MG63 (cell line): ENCODE data around the gene KRTAP9-3. TPM values are rescaled to one million over a fixed set of nuclear protein-coding genes. Genes with fewer than 3 reads are reported as not detected.
"Not testable (repeated sequence)": the region's sequence is repeated elsewhere in the genome, so short reads cannot be mapped to it uniquely, and the experiment has no call there.

Experiments
- DNase-seq: peaks from one replicate; pipeline ENCODE4 v3.0.0-alpha.2; 2020
- H3K27me3 ChIP-seq: fragments of 250-450 bp; sonication (Bioruptor Pico); 2 replicates; pipeline ENCODE4 v1.5.1; 2020; ENCODE audit warnings: mild to moderate bottlenecking, moderate library complexity
- H3K36me3 ChIP-seq: fragments of 250-450 bp; sonication (Bioruptor Pico); 2 replicates; pipeline ENCODE4 v1.5.1; 2020; ENCODE audit warnings: mild to moderate bottlenecking, moderate library complexity
- H3K4me3 ChIP-seq: fragments of 250-450 bp; sonication (Bioruptor Pico); 2 replicates; pipeline ENCODE4 v1.5.1; 2020; ENCODE audit warnings: mild to moderate bottlenecking, moderate library complexity
- H3K9me3 ChIP-seq: fragments of 250-450 bp; sonication (Bioruptor Pico); 2 replicates; pipeline ENCODE4 v1.5.1; 2020; ENCODE audit warnings: mild to moderate bottlenecking, moderate library complexity
- total RNA-seq: library from RNA; depleted of rRNA; stranded (reverse); fragments of >200 nt; shearing (Covaris generic); gene quantifications from 2 replicates; pipeline ENCODE4 v1.2.3, GENCODE V29; 2014; ENCODE audit warnings: low replicate concordance; rRNA removed

Gene KRTAP9-3
- not detected in 2 replicates for total RNA-seq

- not testable (repeated sequence) for H3K27me3 ChIP-seq, DNase-seq, H3K4me3 ChIP-seq, H3K36me3 ChIP-seq, H3K9me3 ChIP-seq
Measured at GRCh38 chr17:41232399-41233105, at the start of gene KRTAP9-3. Gene KRTAP9-3 (plus strand): TSS chr17:41232449. CDS start chr17:41232502, 53 bp downstream.

DNA sequence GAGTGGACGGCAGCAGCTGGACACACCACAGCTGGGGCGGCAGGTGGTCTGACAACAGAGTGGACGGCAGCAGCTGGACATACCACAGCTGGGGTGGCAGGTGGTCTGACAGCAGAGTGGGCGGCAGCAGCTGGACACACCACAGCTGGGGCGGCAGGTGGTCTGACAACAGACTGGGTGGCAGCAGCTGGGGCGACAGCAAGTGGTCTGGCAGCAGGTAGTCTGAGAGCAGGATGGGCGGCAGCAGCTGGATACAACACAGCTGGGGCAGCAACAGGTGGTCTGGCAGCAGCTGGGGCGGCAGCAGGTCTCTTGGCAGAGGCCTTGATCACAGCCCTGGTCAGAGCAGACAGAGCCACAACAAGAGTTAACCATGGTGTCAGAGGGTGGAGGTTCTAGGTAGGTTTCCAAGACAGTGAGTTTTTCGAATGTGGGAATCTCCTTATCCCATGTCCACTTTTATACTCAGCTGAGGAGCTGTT lies 47.7 kb upstream of the KRTAP9-3 start, which contains the start of gene KRTAP4-1:
Gene KRTAP4-1 (minus strand): TSS at position 432 of the 482 bp plus-strand sequence. CDS start 57 bp downstream, at position 375.
- DNase-seq = no peak
- H3K27me3 ChIP-seq = no peaks in the 10 kb centered on the region
- H3K9me3 ChIP-seq = no peaks in the 10 kb centered on the region
- no peak within 1 kb of the TSS for H3K4me3 ChIP-seq
- H3K36me3 ChIP-seq = no peaks in the 10 kb centered on the region

DNA sequence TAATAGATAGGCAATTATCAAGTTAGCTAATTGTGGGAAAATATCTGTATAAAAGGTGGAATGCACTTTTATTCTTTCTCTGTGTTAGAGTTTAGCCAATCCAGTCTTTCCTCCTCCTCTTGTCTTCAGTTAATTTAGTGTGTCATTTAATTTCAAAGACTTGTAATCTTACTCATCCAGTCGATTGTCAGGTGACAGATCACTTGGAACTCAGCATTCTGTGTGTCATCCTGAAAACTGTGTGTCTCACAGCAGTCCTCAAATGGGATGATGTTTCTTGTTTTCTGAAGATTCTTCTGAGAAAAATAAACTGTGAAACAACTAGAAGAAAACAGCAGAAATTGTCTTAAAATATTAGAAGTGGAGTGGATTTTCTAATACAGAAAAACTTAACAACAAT lies 47.2 kb upstream of the KRTAP9-3 start:
- no peak for DNase-seq
- H3K9me3 ChIP-seq = no peaks in the 10 kb centered on the region
- no peaks in the 10 kb centered on the region for H3K36me3 ChIP-seq
- no peaks in the 10 kb centered on the region for H3K27me3 ChIP-seq
- H3K4me3 ChIP-seq = no peak overlapping the region

DNA sequence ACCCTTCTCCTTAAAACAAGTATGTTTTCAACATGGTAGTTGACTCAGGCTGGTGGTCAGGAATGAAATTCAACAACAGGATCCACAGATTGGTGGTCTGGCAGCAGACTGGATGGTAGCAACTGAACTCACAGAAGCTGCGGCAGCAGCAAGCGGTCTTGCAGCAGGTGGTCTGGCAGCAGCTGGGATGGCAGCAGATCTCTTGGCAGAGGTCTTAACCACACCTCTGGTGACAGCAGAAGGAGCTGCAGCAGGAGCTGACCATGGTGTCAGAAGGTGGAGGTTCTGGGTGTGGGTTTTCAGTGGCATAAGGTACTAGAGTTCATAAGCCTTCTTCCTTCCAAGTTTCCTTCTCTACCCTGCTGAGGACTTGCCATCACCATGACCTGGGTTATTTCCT lies 45.4 kb upstream of the KRTAP9-3 start:
- no peak for DNase-seq
- Histone ChIP-seq H3K36me3 (no peaks in the 10 kb centered on the region), H3K4me3 (no peak overlapping the region), H3K27me3 (no peaks in the 10 kb centered on the region), H3K9me3 (no peaks in the 10 kb centered on the region)

DNA sequence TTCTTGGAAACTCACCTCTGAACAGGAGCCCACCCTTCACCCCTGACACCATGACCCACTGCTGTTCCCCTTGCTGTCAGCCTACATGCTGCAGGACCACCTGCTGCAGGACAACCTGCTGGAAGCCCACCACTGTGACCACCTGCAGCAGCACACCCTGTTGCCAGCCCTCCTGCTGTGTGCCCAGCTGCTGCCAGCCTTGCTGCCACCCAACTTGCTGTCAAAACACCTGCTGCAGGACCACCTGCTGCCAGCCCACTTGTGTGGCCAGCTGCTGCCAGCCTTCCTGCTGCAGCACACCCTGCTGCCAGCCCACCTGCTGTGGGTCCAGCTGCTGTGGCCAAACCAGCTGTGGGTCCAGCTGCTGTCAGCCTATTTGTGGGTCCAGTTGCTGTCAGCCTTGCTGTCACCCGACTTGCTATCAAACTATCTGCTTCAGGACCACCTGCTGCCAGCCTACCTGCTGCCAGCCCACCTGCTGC lies 42.4 kb upstream of the KRTAP9-3 start, which contains the start of gene KRTAP9-1:
Gene KRTAP9-1 (plus strand): TSS at position 51 of the 482 bp plus-strand sequence. CDS start 0 bp downstream, at position 51.
- not testable (repeated sequence) for H3K4me3 ChIP-seq, DNase-seq, H3K36me3 ChIP-seq, H3K9me3 ChIP-seq, H3K27me3 ChIP-seq

DNA sequence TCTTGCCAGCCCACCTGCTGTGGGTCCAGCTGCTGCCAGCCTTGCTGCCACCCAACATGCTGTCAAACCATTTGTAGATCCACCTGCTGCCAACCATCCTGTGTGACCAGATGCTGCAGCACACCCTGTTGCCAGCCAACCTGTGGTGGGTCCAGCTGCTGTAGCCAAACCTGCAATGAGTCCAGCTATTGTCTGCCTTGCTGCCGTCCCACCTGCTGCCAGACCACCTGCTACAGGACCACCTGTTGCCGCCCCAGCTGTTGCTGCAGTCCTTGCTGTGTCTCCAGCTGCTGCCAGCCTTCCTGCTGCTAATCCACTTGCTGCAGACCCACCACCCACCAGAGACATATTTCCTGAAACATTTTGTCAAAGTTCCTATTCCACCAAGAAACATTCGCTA lies 41.9 kb upstream of the KRTAP9-3 start:
- H3K4me3 ChIP-seq = no peak overlapping the region
- no peak for DNase-seq
- no peaks in the 10 kb centered on the region for H3K36me3 ChIP-seq
- H3K9me3 ChIP-seq = no peaks in the 10 kb centered on the region
- no peaks in the 10 kb centered on the region for H3K27me3 ChIP-seq

- no peak for DNase-seq
Measured at GRCh38 chr17:41196068-41196467, 36.2 kb upstream of the KRTAP9-3 start.

DNA sequence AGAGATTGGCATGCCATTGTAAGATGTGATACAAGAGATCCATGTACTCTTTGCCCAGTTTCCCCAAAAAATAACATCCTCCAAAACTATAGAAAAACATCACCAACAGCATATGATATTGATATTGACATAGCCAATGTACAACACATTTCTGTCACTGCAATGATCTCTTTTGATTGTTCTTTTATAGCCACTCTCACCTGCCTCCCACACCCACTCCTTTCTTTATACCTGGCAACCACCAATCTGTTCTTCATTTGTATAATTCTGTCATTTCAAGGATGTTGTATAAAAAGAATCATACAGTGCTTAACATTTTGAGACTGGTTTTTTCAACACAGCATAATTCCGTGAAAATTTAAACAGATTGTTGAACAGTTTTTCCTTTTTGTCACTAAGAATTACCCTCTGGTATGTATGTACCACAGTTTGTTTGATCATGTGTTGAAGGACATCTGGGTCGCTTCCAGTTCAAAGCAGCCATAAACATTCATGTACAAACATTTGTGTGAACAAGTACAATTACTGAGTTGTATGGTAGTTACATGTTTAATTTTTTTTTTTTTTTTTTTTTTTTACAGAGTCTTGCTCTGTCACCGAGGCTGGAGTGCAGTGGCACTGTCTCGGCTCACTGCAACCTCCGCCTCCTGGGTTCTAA lies 32.7 kb upstream of the KRTAP9-3 start:
- DNase-seq = no peak
- no peak overlapping the region for H3K4me3 ChIP-seq
- H3K9me3 ChIP-seq = peaks cover 3% of the 10 kb centered on the region
- no peaks in the 10 kb centered on the region for H3K36me3 ChIP-seq
- H3K27me3 ChIP-seq = no peaks in the 10 kb centered on the region

More at GRCh38 chr17:41196068-41196467, 36.2 kb upstream of the KRTAP9-3 start:
- Histone ChIP-seq H3K27me3 (no peaks in the 10 kb centered on the region), H3K36me3 (no peaks in the 10 kb centered on the region), H3K4me3 (no peak overlapping the region), H3K9me3 (peaks cover 3% of the 10 kb centered on the region)

GRCh38 chr17:41211845-41212466 lies 20.3 kb upstream of the KRTAP9-3 start:
- H3K4me3 ChIP-seq = no peak overlapping the region
- H3K27me3 ChIP-seq = no peaks in the 10 kb centered on the region
- H3K9me3 ChIP-seq = peaks cover 4% of the 10 kb centered on the region; the same call in 1 of the 2 replicates
- no peaks in the 10 kb centered on the region for H3K36me3 ChIP-seq
- DNase-seq = no peak

- Histone ChIP-seq H3K36me3 (no peaks in the 10 kb centered on the region), H3K27me3 (no peaks in the 10 kb centered on the region), H3K9me3 (peaks cover 3% of the 10 kb centered on the region; the same call in 1 of the 2 replicates), H3K4me3 (no peak overlapping the region)
- DNase-seq = peak; percentile 69
Measured at GRCh38 chr17:41212524-41213169, 19.6 kb upstream of the KRTAP9-3 start.

DNA sequence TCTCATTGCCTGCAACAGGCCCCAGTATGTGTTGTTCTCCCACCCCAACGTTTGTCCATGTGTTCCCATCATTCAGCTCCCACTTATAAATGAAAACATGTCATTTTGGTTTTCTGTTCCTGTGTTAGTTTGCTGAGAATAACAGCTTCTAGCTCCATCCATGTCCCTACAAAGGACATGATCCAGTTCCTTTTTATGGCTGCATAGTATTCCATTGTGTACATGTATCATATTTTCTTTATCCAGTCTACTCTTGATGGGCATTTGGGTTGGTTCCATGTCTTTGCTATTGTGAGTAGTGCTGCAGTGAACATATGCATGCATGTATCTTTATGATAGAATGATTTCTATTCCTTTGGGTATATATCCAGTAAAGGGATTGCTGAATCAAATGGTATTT lies 16.6 kb upstream of the KRTAP9-3 start:
- no peaks in the 10 kb centered on the region for H3K27me3 ChIP-seq
- no peaks in the 10 kb centered on the region for H3K36me3 ChIP-seq
- no peak for DNase-seq
- H3K4me3 ChIP-seq = no peak overlapping the region
- peaks cover 6% of the 10 kb centered on the region; the same call in 1 of the 2 replicates for H3K9me3 ChIP-seq

GRCh38 chr17:41223821-41224220 lies 8.4 kb upstream of the KRTAP9-3 start:
- Histone ChIP-seq H3K9me3 (peaks cover 3% of the 10 kb centered on the region; the same call in 1 of the 2 replicates), H3K36me3 (no peaks in the 10 kb centered on the region), H3K27me3 (no peaks in the 10 kb centered on the region), H3K4me3 (no peak overlapping the region)
- DNase-seq = no peak

- DNase-seq = no peak
- H3K9me3 ChIP-seq = no peaks in the 10 kb centered on the region; the same call in 1 of the 2 replicates
- H3K27me3 ChIP-seq = no peaks in the 10 kb centered on the region
- no peaks in the 10 kb centered on the region for H3K36me3 ChIP-seq
- H3K4me3 ChIP-seq = no peak overlapping the region
Measured at GRCh38 chr17:41226051-41226450, 6.2 kb upstream of the KRTAP9-3 start.

DNA sequence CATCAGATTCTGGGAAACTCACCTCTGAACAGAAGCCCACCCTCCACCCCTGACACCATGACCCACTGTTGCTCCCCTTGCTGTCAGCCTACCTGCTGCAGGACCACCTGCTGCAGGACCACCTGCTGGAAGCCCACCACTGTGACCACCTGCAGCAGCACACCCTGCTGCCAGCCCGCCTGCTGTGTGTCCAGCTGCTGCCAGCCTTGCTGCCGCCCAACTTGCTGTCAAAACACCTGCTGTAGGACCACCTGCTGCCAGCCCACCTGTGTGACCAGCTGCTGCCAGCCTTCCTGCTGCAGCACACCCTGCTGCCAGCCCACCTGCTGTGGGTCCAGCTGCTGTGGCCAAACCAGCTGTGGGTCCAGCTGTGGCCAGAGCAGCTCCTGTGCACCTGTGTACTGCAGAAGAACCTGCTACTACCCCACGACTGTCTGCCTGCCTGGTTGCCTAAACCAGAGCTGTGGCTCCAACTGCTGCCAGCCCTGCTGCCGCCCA lies 5.6 kb upstream of the KRTAP9-3 start, which contains the start of gene KRTAP9-2:
Gene KRTAP9-2 (plus strand): TSS at position 51 of the 498 bp plus-strand sequence. CDS start 7 bp downstream, at position 58.
- H3K36me3 ChIP-seq, DNase-seq, H3K27me3 ChIP-seq, H3K4me3 ChIP-seq, H3K9me3 ChIP-seq: not testable (repeated sequence)

DNA sequence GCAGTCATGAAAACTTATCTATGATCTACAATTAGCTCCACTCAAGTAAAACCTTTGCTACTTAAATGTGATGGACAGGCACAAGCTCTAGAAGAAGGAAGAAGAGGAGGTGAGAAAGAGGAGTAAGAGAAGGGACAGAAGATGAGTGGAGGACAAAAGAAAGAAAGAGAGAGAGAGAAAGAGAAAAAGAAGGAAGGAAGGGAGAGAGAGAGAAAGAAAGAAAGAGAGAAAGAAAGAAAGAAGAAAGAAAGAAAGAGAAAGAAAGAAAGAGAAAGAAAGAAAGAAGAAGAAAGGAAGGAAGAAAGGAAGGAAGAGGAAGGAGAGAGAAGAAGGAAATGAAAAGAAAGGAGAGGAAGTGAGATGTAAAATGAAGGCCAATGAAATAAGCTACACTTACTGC lies 2.2 kb upstream of the KRTAP9-3 start:
- Histone ChIP-seq H3K27me3 (no peaks in the 10 kb centered on the region), H3K4me3 (no peak overlapping the region), H3K36me3 (no peaks in the 10 kb centered on the region), H3K9me3 (no peaks in the 10 kb centered on the region; the same call in 1 of the 2 replicates)
- no peak for DNase-seq

GRCh38 chr17:41231731-41232130 lies 518 bp upstream of the KRTAP9-3 start:
- Histone ChIP-seq H3K27me3 (no peaks in the 10 kb centered on the region), H3K4me3 (no peak overlapping the region), H3K36me3 (no peaks in the 10 kb centered on the region), H3K9me3 (no peaks in the 10 kb centered on the region)
- DNase-seq = no peak
